ENCODE results near the gene SLC24A4. TPM values are rescaled to one million over a fixed set of nuclear protein-coding genes. Genes with fewer than 3 reads are reported as not detected.
"Not testable (repeated sequence)": the region's sequence is repeated elsewhere in the genome, so short reads cannot be mapped to it uniquely, and the experiment has no call there.

The SLC24A4 gene
- polyA plus RNA-seq, 3 donors: 0.12 to 0.33 (median 0.19) TPM

DNA sequence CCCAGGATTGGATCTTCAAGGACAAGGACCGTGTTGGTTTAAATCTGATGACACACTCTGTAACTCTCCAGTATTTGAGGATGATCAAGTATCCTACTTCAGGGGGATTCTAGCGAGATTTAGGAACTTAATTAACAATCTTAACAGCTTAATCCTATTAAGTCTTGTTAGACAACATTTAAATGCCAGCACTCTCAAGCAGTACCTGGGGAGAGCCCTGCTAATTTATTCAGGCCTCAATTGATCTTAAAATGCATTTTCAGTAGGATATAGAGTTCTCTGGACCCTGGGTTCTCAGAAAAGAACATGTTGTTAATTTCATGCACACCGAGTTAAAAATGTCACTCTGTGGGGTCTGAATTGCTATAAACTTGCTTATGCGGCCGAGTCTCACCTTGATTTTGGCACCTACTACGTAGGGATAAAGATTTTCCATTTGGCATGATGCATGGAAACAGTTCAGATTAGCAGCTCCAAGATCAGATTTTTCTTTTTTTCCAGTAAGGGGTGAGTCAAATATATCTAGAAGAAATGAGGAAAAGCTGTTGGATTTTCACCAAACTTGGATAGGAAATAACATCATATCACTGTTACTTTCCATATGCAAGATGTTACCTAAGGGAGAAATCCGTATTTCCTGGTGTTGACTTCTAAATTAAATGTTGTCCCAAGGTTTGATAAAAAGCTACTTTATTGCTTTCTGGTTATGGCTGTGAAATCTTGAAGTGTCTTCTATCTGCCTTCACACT, 76.1 kb downstream of the SLC24A4 start:
- no peak for DNase-seq (ENCODE audit: low read depth in 3 of 3, low spot score in 2 of 3)

DNA sequence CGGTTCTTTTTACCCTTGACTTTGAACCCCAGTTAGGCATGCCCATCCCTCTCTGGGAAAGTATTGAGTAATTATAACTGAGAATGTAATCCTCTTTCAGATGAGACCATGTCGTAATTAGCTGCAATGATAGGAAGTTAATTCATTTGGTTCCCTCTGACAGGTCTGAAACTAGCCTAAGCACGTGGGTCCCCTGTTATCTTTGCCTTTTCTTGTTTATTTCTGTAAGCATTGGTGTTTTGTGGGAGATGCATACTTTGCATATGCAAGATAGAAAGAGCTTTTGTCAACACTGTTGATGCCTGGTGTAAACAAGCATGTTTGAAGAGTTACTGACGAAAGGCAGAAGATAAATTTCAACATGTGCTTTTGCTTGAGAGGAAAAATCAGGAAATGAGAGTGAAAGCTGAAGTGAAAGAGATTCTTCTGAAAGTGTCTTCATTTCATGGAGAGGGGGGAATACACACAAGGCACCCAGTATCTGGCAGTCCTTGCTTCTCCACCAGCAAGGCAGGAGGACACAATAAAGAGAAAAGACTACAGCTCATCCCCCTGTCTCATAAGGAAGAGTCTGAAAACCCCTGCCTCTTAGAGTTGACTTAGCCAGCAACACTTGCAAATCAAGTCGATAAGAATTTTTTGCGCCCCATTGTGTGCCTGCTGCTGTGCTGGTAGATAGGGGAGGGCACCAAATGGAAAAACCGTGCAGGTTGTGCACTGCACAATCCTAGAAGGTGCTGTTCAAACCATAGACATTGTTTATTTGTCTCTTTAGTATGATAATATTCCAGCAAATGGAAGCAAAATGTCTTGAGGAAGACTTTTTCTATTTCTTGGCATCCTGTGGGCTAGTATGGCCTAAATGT, 77.8 kb downstream of the SLC24A4 start:
- DNase-seq (ENCODE audit: low read depth in 3 of 3, low spot score in 2 of 3): no peak

DNA sequence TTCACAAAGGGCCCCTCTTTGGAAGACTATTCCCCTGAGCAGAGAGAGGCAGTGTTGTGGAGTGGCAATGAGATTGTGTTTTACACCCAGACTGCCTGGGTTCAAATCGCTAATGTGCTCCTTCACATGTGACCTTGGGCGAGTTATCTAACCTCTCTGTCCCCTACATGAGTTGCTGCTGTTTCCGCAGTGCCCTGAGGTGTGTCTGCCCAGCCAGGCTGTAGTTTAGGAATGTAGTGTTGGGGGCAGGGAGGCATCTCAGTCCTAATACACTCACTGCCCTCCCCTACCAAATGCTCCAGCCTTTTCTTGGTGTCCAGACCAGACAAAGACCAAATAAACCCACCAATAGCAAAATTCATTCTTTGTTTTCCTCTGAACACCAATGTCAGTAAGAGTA, 78.6 kb downstream of the SLC24A4 start:
- DNase-seq (ENCODE audit: low read depth in 3 of 3, low spot score in 2 of 3): no peak

DNA sequence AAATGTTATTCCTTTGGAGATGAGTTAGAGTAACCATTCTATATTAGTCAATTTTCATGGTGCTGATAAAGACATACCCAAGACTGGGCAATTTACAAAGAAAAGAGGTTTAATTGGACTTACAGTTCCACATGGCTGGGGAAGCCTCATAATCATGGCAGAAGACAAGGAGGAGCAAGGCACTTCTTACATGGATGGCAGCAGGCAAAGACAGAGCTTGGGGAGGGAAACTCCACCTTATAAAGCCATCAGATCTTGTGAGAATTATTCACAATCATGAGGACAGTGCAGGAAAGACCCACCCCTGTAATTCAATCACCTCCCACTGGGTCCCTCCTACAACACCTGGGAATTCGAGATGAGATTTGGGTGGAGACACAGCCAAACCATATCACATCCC, 79.5 kb downstream of the SLC24A4 start:
- DNase-seq (ENCODE audit: low read depth in 3 of 3, low spot score in 2 of 3): not testable (repeated sequence)

DNA sequence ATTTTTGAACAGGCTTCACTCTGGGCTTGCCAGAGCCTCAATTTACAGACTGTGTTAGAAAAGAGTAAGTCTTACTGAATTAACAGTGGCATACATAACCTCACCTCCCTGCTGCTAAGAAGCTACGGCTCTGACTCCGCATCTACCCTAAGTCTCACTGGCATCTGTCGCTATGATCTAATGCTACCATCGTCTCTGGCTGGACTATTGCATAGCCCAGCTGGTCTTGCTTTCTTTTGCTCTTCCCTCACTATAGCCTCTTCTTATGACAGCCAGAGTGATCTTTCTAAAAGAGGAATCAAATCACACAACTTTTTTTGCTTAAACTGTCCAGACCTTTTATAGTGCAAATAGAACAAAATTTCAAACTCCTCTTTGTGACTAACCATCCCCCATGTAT, 81.1 kb downstream of the SLC24A4 start:
- DNase-seq (ENCODE audit: low read depth in 3 of 3, low spot score in 2 of 3): no peak

DNA sequence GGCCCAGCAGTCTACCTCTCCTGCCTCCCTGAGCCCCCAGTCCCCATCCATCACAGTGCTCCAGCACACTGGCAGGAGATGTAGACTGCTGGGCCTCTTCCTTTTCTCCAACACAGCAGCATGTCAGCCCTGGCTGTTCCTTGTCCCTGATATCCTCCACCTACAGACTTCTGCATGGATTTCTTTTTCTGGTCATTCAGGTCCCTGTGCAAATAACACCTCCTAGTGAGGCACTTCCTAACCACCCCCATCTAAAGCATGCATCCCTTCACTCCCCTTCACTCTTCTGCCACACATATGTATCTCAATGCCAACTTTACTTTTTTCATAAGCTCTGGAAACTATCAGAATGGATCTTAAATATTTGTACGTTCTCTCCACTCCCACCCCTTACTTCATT, 81.5 kb downstream of the SLC24A4 start:
- no peak for DNase-seq (ENCODE audit: low read depth in 3 of 3, low spot score in 2 of 3)

DNA sequence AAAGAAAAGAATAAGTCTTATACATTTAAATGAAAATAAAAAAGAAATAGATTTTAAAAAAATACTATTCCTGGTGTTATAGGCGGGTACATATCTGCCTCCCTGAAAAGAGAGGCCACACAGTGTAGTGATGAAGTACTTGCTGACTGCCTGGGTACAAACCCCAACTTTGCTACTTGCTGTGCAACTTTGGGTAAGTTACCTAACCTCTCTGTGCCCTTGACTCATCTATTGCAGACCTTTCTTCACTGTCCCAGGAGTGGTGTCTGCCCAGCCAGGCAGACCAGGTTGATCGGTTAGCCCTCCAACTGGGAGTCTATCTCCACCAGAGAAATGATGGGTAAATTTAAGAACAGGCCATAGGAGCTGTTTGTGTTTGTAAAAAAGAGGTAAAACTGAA, 82.0 kb downstream of the SLC24A4 start:
- no peak for DNase-seq (ENCODE audit: low read depth in 3 of 3, low spot score in 2 of 3)

DNA sequence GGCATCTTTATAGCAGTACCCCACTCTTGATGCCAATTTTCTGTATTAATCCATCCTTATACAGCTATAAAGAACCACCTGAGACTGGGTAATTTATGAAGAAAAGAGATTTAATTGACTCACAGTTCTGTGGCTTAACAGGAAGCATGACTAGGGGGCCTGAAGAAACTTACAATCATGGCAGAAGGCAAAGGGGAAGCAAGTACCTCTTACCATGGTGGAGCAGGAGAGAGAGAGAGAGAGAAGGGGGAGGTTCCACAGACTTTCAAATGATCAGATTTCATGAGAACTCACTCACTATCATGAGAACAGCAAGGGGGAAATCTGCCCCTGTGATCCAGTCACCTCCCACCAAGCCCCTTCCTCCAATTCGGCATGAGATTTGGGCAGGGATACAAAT, 84.4 kb downstream of the SLC24A4 start:
- no peak for DNase-seq (ENCODE audit: low read depth in 3 of 3, low spot score in 2 of 3)

DNA sequence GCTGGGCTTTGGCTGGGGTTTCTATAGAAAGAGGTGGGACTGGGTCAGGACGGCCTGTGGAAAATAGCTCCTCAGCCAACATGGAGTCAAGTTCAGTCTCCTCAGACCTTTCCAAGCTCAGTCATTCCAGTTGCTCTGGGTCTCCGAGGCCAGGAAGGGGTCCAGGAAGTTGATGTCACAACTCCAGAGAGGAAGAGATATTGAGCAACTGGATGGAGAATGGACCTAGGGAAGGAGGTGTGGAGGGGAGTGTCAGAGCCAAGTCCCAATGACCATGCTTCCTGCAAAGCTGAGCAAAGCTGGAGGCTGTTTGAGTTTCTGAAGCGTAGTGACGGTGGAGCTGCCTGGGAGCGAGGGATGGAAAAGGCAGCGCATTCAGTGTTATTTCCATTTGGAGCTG, 86.1 kb downstream of the SLC24A4 start:
- no peak for DNase-seq (ENCODE audit: low read depth in 3 of 3, low spot score in 2 of 3)

DNA sequence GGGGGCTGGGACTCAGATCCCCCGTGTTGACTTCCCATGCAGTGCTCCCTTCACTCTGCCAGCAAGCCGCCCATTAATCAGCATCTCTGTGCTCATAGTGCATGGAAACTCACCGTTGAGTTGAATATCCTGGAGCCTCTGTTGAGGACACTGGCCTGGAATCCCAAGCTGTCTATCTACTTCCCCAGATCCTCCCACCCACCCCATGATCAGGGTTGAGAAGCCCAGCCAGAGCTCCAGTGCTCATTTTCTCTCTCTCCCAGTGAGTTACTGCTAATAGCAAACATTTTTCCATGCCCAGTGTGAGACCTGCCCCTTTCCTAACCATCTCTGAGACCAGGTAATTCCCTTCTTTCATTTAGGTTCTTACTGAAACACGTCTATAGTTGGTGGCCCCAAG, 88.2 kb downstream of the SLC24A4 start:
- no peak for DNase-seq (ENCODE audit: low read depth in 3 of 3, low spot score in 2 of 3)

DNA sequence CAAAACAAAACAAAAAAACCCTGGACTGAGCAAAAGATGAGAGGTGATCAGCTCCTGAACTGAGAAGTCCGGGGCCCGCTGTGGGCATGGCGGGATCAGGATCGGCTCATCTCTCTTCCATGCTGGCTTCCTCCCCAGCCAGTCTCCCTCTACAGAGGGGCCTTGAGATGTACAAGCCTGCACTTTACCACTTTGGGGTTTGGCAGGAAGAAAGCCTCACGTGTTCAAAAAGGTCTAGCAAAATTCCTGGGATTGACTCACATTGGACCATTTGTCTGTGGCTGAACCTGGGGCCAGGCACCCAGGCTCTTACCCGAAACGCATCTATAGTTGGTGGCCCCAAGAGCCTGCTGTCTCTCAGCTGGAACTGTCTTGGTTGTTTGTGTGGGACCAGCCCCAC, 89.0 kb downstream of the SLC24A4 start:
- no peak for DNase-seq (ENCODE audit: low read depth in 3 of 3, low spot score in 2 of 3)

DNA sequence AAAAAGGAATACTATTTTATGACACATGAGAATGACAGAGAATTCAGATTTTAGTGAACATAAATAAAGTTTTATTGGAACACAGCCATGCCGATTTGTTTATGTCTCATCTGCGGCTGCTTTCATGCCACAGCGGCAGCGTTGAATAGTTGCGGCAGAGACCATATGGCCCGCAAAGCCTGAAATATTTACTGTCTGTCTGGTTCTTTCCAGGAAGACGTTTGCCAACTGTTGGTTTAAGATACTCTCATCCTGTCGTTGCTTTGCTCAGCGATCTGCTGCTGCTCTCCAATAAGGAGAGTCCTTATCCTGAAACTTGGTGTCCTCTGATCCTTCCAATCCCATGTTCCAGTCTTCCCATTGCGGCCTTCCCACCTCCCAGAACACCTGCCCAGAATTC, 89.9 kb downstream of the SLC24A4 start:
- DNase-seq (ENCODE audit: low read depth in 3 of 3, low spot score in 2 of 3): no peak

DNA sequence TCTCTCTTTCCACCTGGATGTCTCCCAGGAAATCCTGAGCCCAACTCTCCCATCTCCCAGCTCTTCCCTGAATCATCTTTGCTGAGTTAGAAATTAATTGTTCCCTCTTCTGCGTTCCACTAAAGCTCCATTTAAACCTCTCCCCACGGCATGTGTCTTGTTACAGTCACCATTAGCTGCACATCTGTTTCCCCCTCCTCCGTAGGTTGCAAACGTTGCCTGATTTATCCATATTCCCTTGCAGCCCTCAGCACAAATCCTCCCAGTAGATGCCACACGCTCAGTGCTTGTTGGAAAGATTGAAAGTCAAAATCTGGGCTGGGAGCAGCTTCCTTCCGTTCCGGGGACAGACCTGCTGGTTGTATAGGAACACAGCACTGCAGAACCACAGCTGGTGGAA, 90.4 kb downstream of the SLC24A4 start:
- no peak for DNase-seq (ENCODE audit: low read depth in 3 of 3, low spot score in 2 of 3)

DNA sequence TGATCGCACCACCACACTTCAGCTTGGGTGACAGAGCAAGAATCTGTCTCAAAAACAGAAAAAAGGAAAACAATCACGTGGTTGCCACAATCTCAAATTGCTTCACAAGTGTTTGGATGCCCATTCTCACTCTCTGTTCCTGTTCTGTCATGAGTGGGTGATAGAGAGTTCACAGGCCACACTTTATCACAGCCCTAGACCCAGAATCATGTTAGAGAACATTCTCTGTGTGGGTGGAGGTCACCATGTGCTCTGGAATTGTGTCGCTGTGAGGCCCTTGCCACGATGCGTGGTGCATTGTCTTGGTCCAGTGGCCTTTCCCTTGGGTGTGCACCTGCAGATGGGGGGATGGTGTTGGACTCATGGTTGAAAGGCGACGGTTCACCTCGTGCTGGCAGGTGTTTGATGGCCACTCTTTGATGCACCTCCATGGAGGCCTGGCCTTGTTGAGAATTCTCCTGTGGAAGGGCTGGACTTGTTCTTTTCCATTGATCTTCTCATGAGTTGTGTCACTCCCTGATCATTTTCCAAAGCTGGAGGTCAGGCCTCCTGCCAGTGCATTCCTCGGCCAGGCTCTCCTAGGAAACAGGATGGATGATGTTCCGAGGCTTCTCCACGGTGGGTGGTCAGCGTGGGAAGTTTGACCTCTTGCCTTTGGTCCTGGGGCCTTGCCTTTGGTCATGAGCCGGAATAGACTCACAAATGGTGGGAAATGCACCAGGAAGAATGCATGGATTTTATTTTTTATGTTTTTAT, 91.9 kb downstream of the SLC24A4 start:
- no peak for DNase-seq (ENCODE audit: low read depth in 3 of 3, low spot score in 2 of 3)

DNA sequence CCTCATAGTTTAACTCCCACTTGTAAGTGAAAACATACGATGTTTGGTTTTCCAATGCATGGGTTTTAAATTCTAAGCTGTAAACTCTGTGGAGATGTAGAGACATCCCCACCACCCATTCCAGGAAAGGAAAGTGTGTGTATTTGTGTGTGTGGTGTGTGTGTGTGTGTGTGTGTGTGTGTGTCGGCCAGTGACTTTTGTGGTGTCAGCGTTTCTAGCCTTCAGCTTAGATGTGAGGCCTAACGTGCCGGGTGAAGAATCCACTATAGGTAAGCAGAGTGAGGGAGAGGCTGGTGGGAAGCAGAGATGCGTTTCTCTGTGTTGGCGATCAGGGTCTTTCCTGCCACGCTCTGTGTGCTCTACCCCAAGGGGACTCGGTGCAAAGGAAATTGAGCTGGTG, 93.0 kb downstream of the SLC24A4 start:
- DNase-seq (ENCODE audit: low read depth in 3 of 3, low spot score in 2 of 3): no peak

DNA sequence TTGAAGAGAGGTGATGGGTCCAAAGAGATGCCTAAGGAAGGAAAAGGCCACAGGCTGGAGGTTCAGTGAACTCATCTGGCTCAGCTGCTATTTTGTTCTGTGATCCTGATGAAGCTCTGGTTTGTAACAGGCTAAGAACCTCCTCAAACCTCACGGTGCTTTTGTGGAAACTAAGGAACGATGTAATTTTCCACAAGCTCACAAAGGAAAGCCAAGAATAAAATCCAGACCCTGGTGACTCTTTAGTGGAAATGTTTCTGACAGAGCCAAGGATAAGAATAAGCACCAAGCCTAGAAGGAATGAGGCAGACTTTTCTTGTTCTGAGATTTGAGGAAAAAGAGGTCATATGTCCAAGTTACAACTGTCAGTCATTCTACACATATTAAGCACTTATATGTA, 93.6 kb downstream of the SLC24A4 start:
- no peak for DNase-seq (ENCODE audit: low read depth in 3 of 3, low spot score in 2 of 3)

DNA sequence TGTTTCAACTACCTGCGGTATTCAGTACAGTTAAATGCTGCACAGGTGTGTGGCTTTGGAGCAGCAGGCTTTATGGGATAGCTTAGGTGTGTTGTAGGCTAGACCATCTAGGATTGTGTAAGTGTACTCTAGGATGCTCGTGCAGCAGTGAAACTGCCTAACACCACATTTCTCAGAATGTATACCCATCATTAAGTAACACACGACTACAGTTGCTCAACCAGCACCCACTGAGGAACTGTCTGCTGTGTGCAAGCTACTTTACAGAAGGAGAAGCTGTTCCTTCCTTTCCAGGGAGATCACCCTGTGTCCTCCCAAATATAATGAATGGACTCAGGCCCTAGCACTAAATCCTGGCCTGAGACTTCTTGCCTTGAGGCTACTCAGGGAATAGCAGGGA, 94.8 kb downstream of the SLC24A4 start:
- no peak for DNase-seq (ENCODE audit: low read depth in 3 of 3, low spot score in 2 of 3)

DNA sequence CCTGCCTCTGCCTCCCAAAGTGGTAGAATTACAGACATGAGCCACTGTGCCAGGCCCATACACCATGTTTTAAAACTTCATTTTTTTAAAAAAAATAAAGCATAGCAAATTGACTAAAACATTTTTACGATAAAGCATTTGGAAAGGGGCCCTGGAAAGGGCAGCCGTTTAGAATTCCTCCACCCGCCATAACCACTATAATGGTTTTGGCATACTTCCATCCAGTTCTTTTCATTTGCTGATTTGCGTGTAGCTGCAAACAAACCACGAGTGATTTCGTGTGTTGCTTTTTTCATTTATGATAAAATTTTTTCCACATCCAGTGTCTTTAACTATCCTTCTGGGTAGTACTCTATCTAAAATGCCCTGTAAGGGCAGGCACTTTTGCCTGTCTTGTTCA, 98.8 kb downstream of the SLC24A4 start:
- no peak for DNase-seq (ENCODE audit: low read depth in 3 of 3, low spot score in 2 of 3)

DNA sequence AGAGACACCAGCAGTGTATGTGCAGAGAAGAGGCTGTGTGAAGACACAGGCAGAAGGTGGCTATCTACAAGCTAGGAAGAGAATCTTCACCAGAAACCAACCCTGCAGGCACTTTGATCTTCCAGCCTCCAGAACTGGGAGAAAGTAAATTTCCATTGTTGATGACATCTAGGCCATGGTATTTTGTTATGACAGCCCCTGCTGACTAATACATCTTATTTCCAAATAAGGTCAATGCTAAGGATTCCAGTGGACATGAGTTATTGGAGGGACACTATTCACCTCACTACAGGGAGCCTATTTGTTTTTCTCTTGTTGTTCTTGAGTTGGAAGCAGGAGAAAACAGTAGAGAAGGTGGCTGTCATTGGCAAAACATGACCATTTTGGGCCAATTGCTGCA, 102.1 kb downstream of the SLC24A4 start:
- no peak for DNase-seq (ENCODE audit: low read depth in 3 of 3, low spot score in 2 of 3)

DNA sequence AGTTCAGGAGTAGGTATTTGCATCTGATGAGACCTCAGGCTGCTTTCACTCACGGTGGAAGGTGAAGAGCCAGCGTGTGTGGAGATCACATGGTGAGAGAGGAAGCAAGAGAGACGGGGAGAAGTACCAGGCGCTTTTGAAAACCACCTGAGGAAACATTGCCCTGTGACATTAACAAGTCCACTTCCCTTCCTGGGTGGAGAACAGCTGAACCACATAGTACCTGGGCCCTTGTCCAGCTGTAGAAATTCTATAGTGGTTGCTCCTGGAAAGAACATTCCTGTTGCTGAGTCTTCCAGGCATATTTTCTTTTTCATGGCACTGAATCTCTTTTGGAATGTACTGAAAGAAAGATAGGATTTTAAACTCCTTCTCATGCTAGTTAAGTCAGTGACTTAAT, 103.3 kb downstream of the SLC24A4 start:
- no peak for DNase-seq (ENCODE audit: low read depth in 3 of 3, low spot score in 2 of 3)

DNA sequence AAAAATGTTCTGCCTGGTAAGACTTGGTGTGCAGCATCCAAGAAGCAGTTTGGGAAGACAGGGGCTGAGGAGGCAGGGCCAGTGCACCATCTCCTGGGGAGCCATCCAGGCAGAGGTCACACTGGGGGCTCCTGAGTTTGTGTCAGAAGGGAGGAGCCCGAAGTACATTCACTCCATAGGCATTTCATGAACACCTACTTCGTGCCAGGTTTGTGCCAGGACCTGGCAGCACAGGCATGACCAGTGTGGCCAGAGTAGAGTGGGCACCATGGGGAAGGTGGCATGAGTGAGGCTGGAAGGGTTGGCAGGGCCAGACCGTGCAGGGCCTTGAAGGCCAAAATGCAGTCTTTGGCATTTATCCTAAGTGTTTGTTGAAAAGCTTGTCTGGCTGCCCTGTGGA, 104.1 kb downstream of the SLC24A4 start:
- no peak for DNase-seq (ENCODE audit: low read depth in 3 of 3, low spot score in 2 of 3)

DNA sequence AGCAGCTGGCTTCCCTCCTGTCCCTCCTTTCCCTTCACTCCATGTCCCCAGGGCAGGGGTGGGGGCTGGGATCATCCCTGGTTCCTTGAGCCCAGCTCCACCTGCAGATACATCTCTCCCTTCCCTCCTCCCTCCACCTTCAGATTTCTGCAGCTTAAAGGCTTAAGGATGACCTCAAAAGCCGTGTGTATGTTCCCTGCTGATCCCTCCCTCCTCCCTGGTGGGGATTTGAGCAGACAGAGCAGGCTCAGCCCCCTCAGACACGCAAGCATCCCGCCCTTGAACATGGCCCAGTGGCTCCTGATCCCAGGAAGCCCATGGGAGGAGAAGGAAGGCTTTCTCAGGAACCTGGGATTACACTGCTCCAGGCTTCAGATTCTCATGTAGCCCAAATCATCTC, 107.7 kb downstream of the SLC24A4 start:
- no peak for DNase-seq (ENCODE audit: low read depth in 3 of 3, low spot score in 2 of 3)

Data from right renal cortex interstitium (tissue), 3 donors.